Neural cell (in vitro differentiated cells): ENCODE data around the gene RAB21. TPM values are rescaled to one million over a fixed set of nuclear protein-coding genes. Genes with fewer than 3 reads are reported as not detected.
A peak's percentile ranks its signal among the peaks of the same experiment; 100 is the strongest.

Experiments
- H2AFZ ChIP-seq: fragments of 200-600, 300-800 bp; sonication (generic), shearing (Covaris generic); 2 replicates; pipeline ENCODE4 v1.6.0; 2014; ENCODE audit warnings: low read depth, mild to moderate bottlenecking, antibody characterized with exemption, low read length, moderate library complexity
- H3F3A ChIP-seq: fragments of 200-600 bp; shearing (Covaris generic); 2 replicates; pipeline ENCODE4 v1.6.1; 2016; ENCODE audit warnings: mild to moderate bottlenecking, moderate library complexity, mixed read lengths, antibody characterized with exemption, low read length; ENCODE audit not compliant: insufficient read depth, poor library complexity, severe bottlenecking
- H3K27ac ChIP-seq: fragments of 200-600, 300-800 bp; sonication (generic), shearing (Covaris generic); 2 replicates; pipeline ENCODE4 v1.5.1; 2014; ENCODE audit warnings: mild to moderate bottlenecking, low read length, moderate library complexity
- H3K27me3 ChIP-seq: fragments of 300-800, 200-600 bp; sonication (generic), shearing (Covaris generic); 2 replicates; pipeline ENCODE4 v1.6.0; 2014; ENCODE audit warnings: mild to moderate bottlenecking, low read depth, low read length, moderate library complexity; ENCODE audit not compliant: insufficient read depth
- H3K36me3 ChIP-seq: fragments of 300-800, 200-600 bp; sonication (generic), shearing (Covaris generic); 2 replicates; pipeline ENCODE4 v1.5.1; 2014; ENCODE audit warnings: mild to moderate bottlenecking, antibody characterized with exemption, low read length, moderate library complexity; ENCODE audit not compliant: insufficient read depth
- H3K4me2 ChIP-seq: fragments of 300-800, 200-600 bp; sonication (generic), shearing (Covaris generic); 2 replicates; pipeline ENCODE4 v1.6.0; 2014; ENCODE audit warnings: mild to moderate bottlenecking, low read length
- H3K4me3 ChIP-seq: fragments of 300-800, 200-600 bp; sonication (generic), shearing (Covaris generic); 2 replicates; pipeline ENCODE4 v1.5.1; 2014; ENCODE audit warnings: mild to moderate bottlenecking, low read length, moderate library complexity
- H3K79me2 ChIP-seq: fragments of 200-600 bp; shearing (Covaris generic); replicated peaks from 2 replicates; pipeline ENCODE4 v1.6.0; 2014; ENCODE audit warnings: mild to moderate bottlenecking, low read length, moderate library complexity; ENCODE audit not compliant: insufficient read depth
- H3K9ac ChIP-seq: fragments of 300-800, 200-600 bp; sonication (generic), shearing (Covaris generic); 2 replicates; pipeline ENCODE4 v1.6.1; 2016; ENCODE audit warnings: mild to moderate bottlenecking, low read length, mixed read lengths
- H3K9me2 ChIP-seq: fragments of 200-600 bp; shearing (Covaris generic); 2 replicates; pipeline ENCODE4 v1.6.1; 2016; ENCODE audit warnings: mild to moderate bottlenecking, low read length, mixed read lengths; ENCODE audit not compliant: insufficient read depth
- H3K9me3 ChIP-seq: fragments of 200-600, 300-800 bp; sonication (generic), shearing (Covaris generic); 2 replicates; pipeline ENCODE4 v1.6.1; 2016; ENCODE audit warnings: mild to moderate bottlenecking, mixed run types, low read length, moderate library complexity, mixed read lengths
- H4K20me1 ChIP-seq: fragments of 200-600 bp; shearing (Covaris generic); 2 replicates; pipeline ENCODE4 v1.6.1; 2016; ENCODE audit warnings: mild to moderate bottlenecking, mixed run types; ENCODE audit not compliant: insufficient read depth
- CTCF ChIP-seq: fragments of 450-650 bp; IDR thresholded peaks from 2 replicates; pipeline ENCODE4 v1.5.1; 2014; ENCODE audit warnings: antibody characterized with exemption, mild to moderate bottlenecking, moderate library complexity; ENCODE audit not compliant: poor library complexity, severe bottlenecking
- EP300 ChIP-seq: fragments of 450-650 bp; conservative IDR thresholded peaks from 2 replicates; pipeline ENCODE4 v1.6.1; 2014; ENCODE audit warnings: antibody characterized with exemption, mild to moderate bottlenecking, moderate library complexity; ENCODE audit not compliant: poor library complexity, severe bottlenecking
- EZH2 ChIP-seq: fragments of 200-600, 300-800 bp; shearing (Covaris generic), sonication (generic); IDR thresholded peaks from 2 replicates; pipeline ENCODE4 v1.6.1; 2014; ENCODE audit warnings: antibody characterized with exemption, low read length, borderline replicate concordance, mild to moderate bottlenecking; ENCODE audit not compliant: insufficient read depth, poor library complexity, severe bottlenecking
- MXI1 ChIP-seq: fragments of 450-650 bp; conservative IDR thresholded peaks from 2 replicates; pipeline ENCODE4 v1.6.1; 2014; ENCODE audit warnings: antibody characterized with exemption, mild to moderate bottlenecking; ENCODE audit not compliant: poor library complexity, severe bottlenecking
- POLR2AphosphoS5 ChIP-seq: IDR thresholded peaks from 2 replicates; pipeline ENCODE4 v1.6.1; 2012
- RAD21 ChIP-seq: fragments of 450-650 bp; conservative IDR thresholded peaks from 2 replicates; pipeline ENCODE4 v1.6.1; 2014; ENCODE audit warnings: antibody characterized with exemption, mild to moderate bottlenecking, moderate library complexity
- REST ChIP-seq: IDR thresholded peaks from 2 replicates; pipeline ENCODE4 v1.6.1; 2012; ENCODE audit warnings: borderline replicate concordance
- SMC3 ChIP-seq: fragments of 450-650 bp; conservative IDR thresholded peaks from 2 replicates; pipeline ENCODE4 v1.6.1; 2014; ENCODE audit warnings: antibody characterized with exemption, mild to moderate bottlenecking, moderate library complexity; ENCODE audit not compliant: poor library complexity
- TAF1 ChIP-seq: IDR thresholded peaks from 2 replicates; pipeline ENCODE4 v1.6.1; 2012; ENCODE audit warnings: low read depth
- polyA plus RNA-seq: library from polyadenylated mRNA; depleted of rRNA; stranded (reverse); fragments of >200 nt; gene quantifications from 2 replicates; pipeline ENCODE4 v1.2.3, GENCODE V29; 2014

The RAB21 gene
- polyA plus RNA-seq, 1 donor from 2014 or later: 26.3 TPM

- H3K4me3 ChIP-seq: no peak overlapping the region
- no peaks in the 10 kb centered on the region for H3K27me3 ChIP-seq
- no peaks in the 10 kb centered on the region for H3F3A ChIP-seq
- no peaks in the 10 kb centered on the region for H3K79me2 ChIP-seq
- no peak overlapping the region for H3K4me2 ChIP-seq
- no peaks in the 10 kb centered on the region for H3K36me3 ChIP-seq
- no peak overlapping the region for H2AFZ ChIP-seq
- H4K20me1 ChIP-seq: no peaks in the 10 kb centered on the region
- no peaks in the 10 kb centered on the region for H3K9me3 ChIP-seq
- H3K27ac ChIP-seq: no peak overlapping the region
- H3K9me2 ChIP-seq: no peaks in the 10 kb centered on the region
- TF ChIP-seq SMC3 (peak; percentile 81), EP300 (no peak), RAD21 (peak; percentile 87), POLR2AphosphoS5 (no peak), MXI1 (no peak), CTCF (peak; percentile 85), TAF1 (no peak), REST (no peak), EZH2 (no peak)
- H3K9ac ChIP-seq: no peak overlapping the region
Observed at GRCh38 chr12:71746974-71747611, 7.6 kb upstream of the RAB21 start.

GRCh38 chr12:71748081-71748850 is 6.4 kb upstream of the RAB21 start:
- Histone ChIP-seq H3F3A (no peaks in the 10 kb centered on the region), H3K27me3 (no peaks in the 10 kb centered on the region), H3K4me3 (no peak overlapping the region), H3K9ac (no peak overlapping the region), H4K20me1 (no peaks in the 10 kb centered on the region), H3K36me3 (no peaks in the 10 kb centered on the region), H3K4me2 (no peak overlapping the region), H3K9me3 (no peaks in the 10 kb centered on the region), H3K9me2 (no peaks in the 10 kb centered on the region), H3K27ac (no peak overlapping the region), H3K79me2 (no peaks in the 10 kb centered on the region), H2AFZ (no peak overlapping the region)
- no peak for TF ChIP-seq MXI1
- TF ChIP-seq POLR2AphosphoS5: no peak
- TF ChIP-seq RAD21: no peak
- TF ChIP-seq EP300: no peak
- no peak for TF ChIP-seq TAF1
- no peak for TF ChIP-seq EZH2
- no peak for TF ChIP-seq REST
- TF ChIP-seq CTCF: no peak
- no peak for TF ChIP-seq SMC3
